GM19099 (cell line): ENCODE results near the gene INSC.

Source experiments
- POLR2A ChIP-seq: IDR thresholded peaks from 3 replicates; pipeline ENCODE4 v1.6.1; 2011; ENCODE audit warnings: low read depth; ENCODE audit not compliant: insufficient read length; ENCODE audit errors: extremely low read depth

Gene INSC

GRCh38 chr11:15248749-15249148 lies 134.0 kb downstream of the INSC start:
- no peak for TF ChIP-seq POLR2A

- TF ChIP-seq POLR2A, result no peak
These were observed 143.9 kb downstream of the INSC start for GRCh38 chr11:15258433-15259165.

GRCh38 chr11:15266999-15267398 lies 152.3 kb downstream of the INSC start:
- TF ChIP-seq POLR2A, result no peak

GRCh38 chr11:15268598-15268997 lies 153.9 kb downstream of the INSC start:
- no peak for TF ChIP-seq POLR2A

GRCh38 chr11:15275141-15275540 lies 160.4 kb downstream of the INSC start:
- TF ChIP-seq POLR2A, result no peak

DNA sequence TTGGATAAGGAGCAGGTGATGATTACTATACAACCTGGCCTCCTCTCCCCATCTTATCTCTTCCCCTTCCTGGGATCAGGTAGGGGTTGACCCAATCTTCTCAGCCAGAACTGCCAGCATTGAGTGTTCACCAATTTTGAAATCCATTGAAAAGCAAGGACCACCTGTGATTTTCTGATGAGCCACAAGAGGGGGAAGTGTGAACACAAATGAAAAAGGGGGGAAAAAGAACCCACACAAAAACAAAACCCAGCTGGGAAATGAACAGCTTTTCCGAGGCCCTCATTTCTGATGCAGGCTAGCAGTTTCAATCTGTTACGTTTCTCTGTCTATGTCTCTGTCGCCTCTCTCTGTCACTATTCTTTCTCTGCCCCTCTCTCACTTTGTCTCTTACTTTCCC lies 161.9 kb downstream of the INSC start:
- TF ChIP-seq POLR2A, result no peak

DNA sequence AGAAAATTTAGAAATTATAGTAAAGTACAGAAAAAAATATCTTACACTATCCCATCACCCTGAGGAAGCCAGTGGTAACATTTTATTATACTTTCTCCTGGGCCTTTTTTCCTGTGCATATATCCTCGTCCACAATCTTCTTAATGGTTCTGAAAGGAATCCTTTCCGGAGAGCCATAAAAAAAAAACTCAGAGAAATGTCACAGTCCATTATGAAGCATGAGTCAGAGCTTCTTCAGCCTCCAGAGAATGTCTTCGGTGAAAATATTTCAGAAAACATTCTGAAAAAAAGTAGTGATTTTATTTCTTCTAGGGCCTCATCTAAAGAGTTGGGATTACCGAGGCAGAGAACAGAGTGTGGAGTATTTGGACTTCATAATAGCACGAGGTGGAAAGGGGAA lies 163.4 kb downstream of the INSC start:
- no peak for TF ChIP-seq POLR2A

DNA sequence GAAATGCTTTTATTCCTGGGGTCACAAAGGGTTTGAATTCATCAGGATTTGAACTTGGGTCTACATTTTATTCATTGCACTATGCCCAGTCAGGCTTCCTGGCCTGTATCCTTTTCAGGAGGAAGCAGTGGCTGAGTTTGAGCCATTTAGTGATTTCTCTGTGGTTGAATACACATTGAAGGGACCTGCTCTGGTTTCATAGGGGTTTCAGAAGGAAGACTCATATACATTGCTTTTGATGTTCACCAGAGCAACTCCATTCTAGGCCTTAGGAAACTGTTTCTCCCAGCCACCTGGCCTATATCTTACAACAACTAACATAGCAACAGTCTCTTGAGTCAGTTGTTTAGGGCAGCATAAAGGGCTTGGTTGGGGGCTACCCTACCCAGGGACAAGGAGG lies 165.7 kb downstream of the INSC start:
- no peak for TF ChIP-seq POLR2A

GRCh38 chr11:15282754-15283153 lies 168.0 kb downstream of the INSC start:
- TF ChIP-seq POLR2A, result no peak

GRCh38 chr11:15286465-15286864 lies 171.7 kb downstream of the INSC start:
- no peak for TF ChIP-seq POLR2A

DNA sequence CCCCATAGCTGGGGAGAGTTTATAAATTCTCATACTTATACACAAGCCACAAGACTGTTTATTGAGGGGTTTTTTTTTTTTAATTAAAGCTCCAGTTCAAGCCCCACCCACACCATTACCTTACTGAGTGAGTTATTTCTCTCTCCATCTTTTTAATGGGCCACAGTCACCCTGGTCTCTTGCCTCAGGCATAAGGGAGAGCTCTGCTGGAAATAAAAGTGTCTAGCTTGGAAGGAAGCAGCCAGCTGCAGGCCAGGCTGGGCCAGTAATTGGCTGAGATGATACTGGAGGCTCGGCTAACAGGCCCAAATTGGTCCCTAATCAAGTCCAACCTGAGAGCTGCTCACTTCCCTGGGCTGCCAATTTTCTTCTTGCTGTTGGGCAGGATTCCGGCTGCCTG lies 174.1 kb downstream of the INSC start:
- no peak for TF ChIP-seq POLR2A

DNA sequence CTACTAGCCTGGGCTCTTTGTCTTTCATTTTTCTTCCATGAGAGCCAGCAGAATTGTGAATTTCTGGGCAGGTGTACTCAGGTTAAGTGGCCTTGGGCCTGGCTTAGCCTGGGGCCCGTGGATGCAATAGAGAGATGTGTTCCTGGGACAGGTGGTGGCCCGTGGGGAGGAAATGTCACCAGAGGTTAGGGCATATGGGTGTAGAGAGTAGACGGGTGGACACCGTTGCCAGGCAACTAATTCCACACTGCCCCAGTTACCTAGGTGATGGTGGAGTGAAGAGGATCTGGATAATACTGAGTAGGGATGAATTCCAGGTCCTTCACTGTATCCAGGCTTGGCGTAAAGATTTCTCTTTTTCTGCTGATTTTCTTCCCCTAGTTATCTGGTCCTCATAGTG lies 175.0 kb downstream of the INSC start:
- no peak for TF ChIP-seq POLR2A

GRCh38 chr11:15291885-15292284 lies 177.2 kb downstream of the INSC start:
- no peak for TF ChIP-seq POLR2A

GRCh38 chr11:15293975-15294620 lies 179.4 kb downstream of the INSC start:
- no peak for TF ChIP-seq POLR2A

- TF ChIP-seq POLR2A, result no peak
These were observed 181.0 kb downstream of the INSC start for GRCh38 chr11:15295695-15296094.
